ENCODE results near the gene ELOA. TPM values are rescaled to one million over a fixed set of nuclear protein-coding genes. Genes with fewer than 3 reads are reported as not detected.

The ELOA gene
- total and polyA plus RNA-seq, 2 of the 13 experiments (the other 11 are each of a cell fraction or from before 2014, with no cell fraction given) = 14.2 to 28.5 TPM

DNA sequence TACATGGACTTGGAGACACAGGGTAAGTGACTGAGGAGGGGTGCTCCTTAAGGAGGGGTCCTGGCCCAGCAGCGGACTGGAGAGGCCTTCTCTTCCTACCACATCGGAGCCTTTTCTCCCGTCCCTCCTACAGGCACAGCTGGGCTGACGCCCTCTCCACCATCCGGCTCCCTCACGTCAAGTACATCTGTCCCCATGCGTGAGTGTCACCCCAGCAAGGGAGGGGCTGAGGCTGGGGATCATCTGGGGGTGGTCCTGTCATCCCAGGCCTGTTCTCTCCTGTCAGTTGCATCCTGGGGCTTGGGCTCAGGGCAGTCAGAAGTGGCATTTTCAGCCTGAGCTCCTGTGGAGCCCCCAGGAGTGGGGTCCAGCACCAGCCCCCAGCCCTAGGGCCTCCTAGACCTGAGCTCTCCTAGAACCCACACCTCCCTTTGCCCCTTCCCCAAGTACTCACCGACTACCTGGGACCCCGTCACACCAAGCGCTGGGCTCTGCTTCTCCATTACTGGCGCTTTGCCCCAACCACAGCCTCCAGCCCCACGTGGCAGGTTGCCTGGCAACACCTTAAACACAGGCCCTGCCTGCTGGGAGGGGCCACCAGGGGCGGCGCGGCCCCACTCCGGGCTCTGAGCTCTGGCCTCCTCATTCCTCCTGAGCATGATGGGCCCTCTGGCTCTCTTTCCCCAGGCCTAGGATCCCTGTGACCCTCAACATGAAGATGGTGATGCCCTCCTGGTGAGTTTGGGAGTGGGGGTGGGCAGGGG lies 49.9 kb downstream of the ELOA start:
- ChIA-PET CTCF (ENCODE audit: low intra/inter-chr PET ratio, low total read pairs) (no interaction called here), POLR2A (interaction anchor here (10.9 kb wide), 1 partner anchor 16 kb away, joined by 154 read pairs; the partner anchor contains the start of gene PITHD1)
- FAIRE-seq (no peak), DNase-seq (ENCODE audit: low spot score) (no peak), ATAC-seq (no peak)
- Histone ChIP-seq H3K4me3 (replicated peaks in 1 of 3; ENCODE audit: insufficient read depth in 1 of 3, low read depth in 2 of 3, low read length in 3 of 3) (no peak overlapping the region), H4K20me1 (ENCODE audit: insufficient read depth, low read length) (peaks cover 4% of the 10 kb centered on the region; the same call in 1 of the 2 replicates), H3K36me3 (replicated peaks in 1 of 2; ENCODE audit: control insufficient read depth in 1 of 2, insufficient read depth in 2 of 2, low read length in 2 of 2) (peaks cover 16 to 43% of the 10 kb centered on the region in 2 experiments; a peak in 4 of 5 replicates), H3K9me3 (ENCODE audit: low read length) (no peaks in the 10 kb centered on the region), H2AFZ (ENCODE audit: low read length) (no peak overlapping the region), H3K4me1 (ENCODE audit: insufficient read depth, low read length) (peaks cover 39% of the 10 kb centered on the region), H3K9ac (ENCODE audit: insufficient read depth, low read depth, low read length) (no peak overlapping the region), H3K79me2 (ENCODE audit: insufficient read depth, low read length) (peaks cover 22% of the 10 kb centered on the region), H3K4me2 (ENCODE audit: low read depth, low read length) (peak overlapping the region; percentile 99; the same call in 1 of the 2 replicates), H3K27ac (ENCODE audit: extremely low read length, insufficient read depth, low read length) (no peak overlapping the region), H3K27me3 (ENCODE audit: control insufficient read depth in 1 of 2, insufficient read depth in 2 of 2, low read length in 2 of 2) (no peaks in the 10 kb centered on the region; a peak in 1 of 5 replicates)
- no TSS peak for BruUV-seq (replicated peaks)
- WGBS (ENCODE audit: low lambda C conversion rate) = 94% methylated on average over 11 of the region's 16 CpGs
- intact Hi-C loops (cut with micrococcal nuclease; ENCODE audit: unreplicated experiment) (no loop called here), in situ Hi-C loops (cut with HindIII; ENCODE audit: extremely low pct_ligation_motif_present, low pct_unique_long_range_greater_than_20kb) (no loop called here)
- TF ChIP-seq ZFP90 (CRISPR knock-in tag; IDR thresholded peaks at IDR 0.05; ENCODE audit: borderline replicate concordance) = no peak
- TF ChIP-seq ZNF678 (CRISPR knock-in tag; IDR thresholded peaks at IDR 0.05) = no peak
- peak; percentile 43; the same call in 1 of the 2 replicates for TF ChIP-seq POLR2G (IDR thresholded peaks at IDR 0.05; ENCODE audit: low read depth, low read length)
- TF ChIP-seq ZNF335 (CRISPR knock-in tag; IDR thresholded peaks at IDR 0.05) = no peak
- TF ChIP-seq ZNF530 (CRISPR knock-in tag; IDR thresholded peaks at IDR 0.05; ENCODE audit: low read depth) = no peak
- TF ChIP-seq, protein P1, sequence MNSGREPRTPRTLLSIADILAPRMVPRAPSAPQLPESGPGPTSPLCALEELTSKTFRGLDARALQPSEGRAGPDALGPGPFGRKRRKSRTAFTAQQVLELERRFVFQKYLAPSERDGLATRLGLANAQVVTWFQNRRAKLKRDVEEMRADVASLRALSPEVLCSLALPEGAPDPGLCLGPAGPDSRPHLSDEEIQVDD (CRISPR knock-in tag; IDR thresholded peaks at IDR 0.05; ENCODE audit: borderline replicate concordance) = no peak
- TF ChIP-seq AGO1 (IDR thresholded peaks at IDR 0.05; ENCODE audit: low read depth, low read length, poor library complexity, severe bottlenecking) = peak; percentile 61
- TF ChIP-seq, protein P2, sequence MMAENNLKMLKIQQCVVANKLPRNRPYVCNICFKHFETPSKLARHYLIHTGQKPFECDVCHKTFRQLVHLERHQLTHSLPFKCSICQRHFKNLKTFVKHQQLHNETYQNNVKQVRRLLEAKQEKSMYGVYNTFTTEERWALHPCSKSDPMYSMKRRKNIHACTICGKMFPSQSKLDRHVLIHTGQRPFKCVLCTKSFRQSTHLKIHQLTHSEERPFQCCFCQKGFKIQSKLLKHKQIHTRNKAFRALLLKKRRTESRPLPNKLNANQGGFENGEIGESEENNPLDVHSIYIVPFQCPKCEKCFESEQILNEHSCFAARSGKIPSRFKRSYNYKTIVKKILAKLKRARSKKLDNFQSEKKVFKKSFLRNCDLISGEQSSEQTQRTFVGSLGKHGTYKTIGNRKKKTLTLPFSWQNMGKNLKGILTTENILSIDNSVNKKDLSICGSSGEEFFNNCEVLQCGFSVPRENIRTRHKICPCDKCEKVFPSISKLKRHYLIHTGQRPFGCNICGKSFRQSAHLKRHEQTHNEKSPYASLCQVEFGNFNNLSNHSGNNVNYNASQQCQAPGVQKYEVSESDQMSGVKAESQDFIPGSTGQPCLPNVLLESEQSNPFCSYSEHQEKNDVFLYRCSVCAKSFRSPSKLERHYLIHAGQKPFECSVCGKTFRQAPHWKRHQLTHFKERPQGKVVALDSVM (CRISPR knock-in tag; IDR thresholded peaks at IDR 0.05) = no peak
- TF ChIP-seq AGO2 (optimal IDR thresholded peaks at IDR 0.05; ENCODE audit: low read depth, low read length) = peak; percentile 88
- no peak for TF ChIP-seq ADNP (CRISPR knock-in tag; IDR thresholded peaks at IDR 0.05)
